ENCODE results near the gene YIF1A. TPM values are rescaled to one million over a fixed set of nuclear protein-coding genes. Genes with fewer than 3 reads are reported as not detected.

YIF1A gene
- total and polyA plus RNA-seq, 7 experiments from 2014 or later, result 25.0 to 66.2 (median 34.1) TPM

GRCh38 chr11:66247295-66247694 is 41.6 kb downstream of the YIF1A start:
- DNase-seq, result no peak
- Mint-ChIP-seq H3K36me3 (peaks cover 0 to 17% (median 5%) of the 10 kb centered on the region in 5 donors), H3K27ac (peak overlapping the region in 7 of 9 donors; percentile 1 to 84 (median 64)), H3K27me3 (no peaks in the 10 kb centered on the region), H3K4me3 (peak overlapping the region in 1 of 10 donors; percentile 29), H3K9me3 (peaks cover 0 to 3% (median 0%) of the 10 kb centered on the region in 11 donors), H3K4me1 (peaks cover 0 to 11% (median 9%) of the 10 kb centered on the region in 7 donors)
- POLR2A ChIA-PET, result interaction anchor here (0.6 kb wide), 1 partner anchor 87 kb away, joined by 6 read pairs; no protein-coding TSS in a partner anchor
- intact Hi-C loops (cut with micrococcal nuclease), result no loop called here
- H3K4me1 ChIP-seq (ENCODE audit: control insufficient read depth in 2 of 2, insufficient read depth in 2 of 2, low read length in 2 of 2), result no peaks in the 10 kb centered on the region
- no peak overlapping the region for H3K27ac ChIP-seq (ENCODE audit: low read depth, low read length)
- no peaks in the 10 kb centered on the region for H3K9me3 ChIP-seq (ENCODE audit: control insufficient read depth in 2 of 3, low read length in 3 of 3)
- ATAC-seq, result no peak
- H3K27me3 ChIP-seq (ENCODE audit: control insufficient read depth in 2 of 2, insufficient read depth in 2 of 2, low read length in 2 of 2), result no peaks in the 10 kb centered on the region
- peaks cover 0 to 58% (median 7%) of the 10 kb centered on the region in 3 experiments for H3K36me3 ChIP-seq (ENCODE audit: control insufficient read depth in 2 of 3, insufficient read depth in 3 of 3, low read length in 3 of 3)
- no peak overlapping the region for H3K4me3 ChIP-seq (ENCODE audit: low read length)
- CTCF ChIA-PET, result interaction anchor here (0.5 to 0.7 kb wide), 2 partner anchors 8 to 158 kb away, joined by 3 to 5 read pairs; no protein-coding TSS in a partner anchor

GRCh38 chr11:66243782-66244535 is 45.0 kb downstream of the YIF1A start:
- Mint-ChIP-seq H3K36me3 (peaks cover 0 to 28% (median 8%) of the 10 kb centered on the region in 5 donors), H3K4me1 (peaks cover 0 to 18% (median 4%) of the 10 kb centered on the region in 7 donors), H3K4me3 (peak overlapping the region in 2 of 10 donors; percentile 25 to 39), H3K27me3 (no peaks in the 10 kb centered on the region), H3K27ac (peak overlapping the region in 7 of 9 donors; percentile 22 to 78 (median 55)), H3K9me3 (peaks cover 0 to 1% (median 0%) of the 10 kb centered on the region in 11 donors)
- CTCF ChIA-PET, result no interaction called here
- Histone ChIP-seq H3K27me3 (ENCODE audit: control insufficient read depth in 2 of 2, insufficient read depth in 2 of 2, low read length in 2 of 2) (no peaks in the 10 kb centered on the region), H3K4me1 (ENCODE audit: control insufficient read depth in 2 of 2, insufficient read depth in 2 of 2, low read length in 2 of 2) (no peaks in the 10 kb centered on the region), H3K36me3 (ENCODE audit: control insufficient read depth in 2 of 3, insufficient read depth in 3 of 3, low read length in 3 of 3) (peaks cover 11 to 83% (median 23%) of the 10 kb centered on the region in 3 experiments), H3K9me3 (ENCODE audit: control insufficient read depth in 2 of 3, low read length in 3 of 3) (no peaks in the 10 kb centered on the region), H3K4me3 (ENCODE audit: low read length) (no peak overlapping the region), H3K27ac (ENCODE audit: low read depth, low read length) (peak overlapping the region; percentile 36)
- POLR2A ChIA-PET, result interaction anchor here (0.8 kb wide), 1 partner anchor 9 kb away, joined by 4 read pairs; no protein-coding TSS in a partner anchor
- ATAC-seq, result no peak
- intact Hi-C loops (cut with micrococcal nuclease), result no loop called here
- DNase-seq, result no peak

- Mint-ChIP-seq H3K4me3 (peak overlapping the region in 1 of 10 donors; percentile 31), H3K4me1 (peaks cover 0 to 18% (median 5%) of the 10 kb centered on the region in 7 donors), H3K9me3 (peaks cover 0 to 1% (median 0%) of the 10 kb centered on the region in 11 donors), H3K27me3 (no peaks in the 10 kb centered on the region), H3K27ac (peak overlapping the region in 6 of 9 donors; percentile 48 to 78 (median 64)), H3K36me3 (peaks cover 0 to 31% (median 8%) of the 10 kb centered on the region in 5 donors)
- Histone ChIP-seq H3K27me3 (ENCODE audit: control insufficient read depth in 2 of 2, insufficient read depth in 2 of 2, low read length in 2 of 2) (no peaks in the 10 kb centered on the region), H3K9me3 (ENCODE audit: control insufficient read depth in 2 of 3, low read length in 3 of 3) (no peaks in the 10 kb centered on the region), H3K4me1 (ENCODE audit: control insufficient read depth in 2 of 2, insufficient read depth in 2 of 2, low read length in 2 of 2) (no peaks in the 10 kb centered on the region), H3K27ac (ENCODE audit: low read depth, low read length) (peak overlapping the region; percentile 41), H3K4me3 (ENCODE audit: low read length) (no peak overlapping the region), H3K36me3 (ENCODE audit: control insufficient read depth in 2 of 3, insufficient read depth in 3 of 3, low read length in 3 of 3) (peaks cover 11 to 93% (median 36%) of the 10 kb centered on the region in 3 experiments)
- intact Hi-C loops (cut with micrococcal nuclease), result no loop called here
- DNase-seq (no peak), ATAC-seq (no peak)
- POLR2A ChIA-PET, result interaction anchor here (1.3 kb wide), 1 partner anchor 17 kb away, joined by 3 read pairs; no protein-coding TSS in a partner anchor
- CTCF ChIA-PET, result interaction anchor here (0.6 kb wide), 1 partner anchor 1125 kb away, joined by 3 read pairs; the partner anchor contains the start of gene ZNHIT2
Measured at GRCh38 chr11:66242095-66242765, 46.7 kb downstream of the YIF1A start.

- intact Hi-C loops (cut with micrococcal nuclease), result no loop called here
- H3K27ac ChIP-seq (ENCODE audit: low read depth, low read length), result peak overlapping the region; percentile 35
- no peaks in the 10 kb centered on the region for H3K4me1 ChIP-seq (ENCODE audit: control insufficient read depth in 2 of 2, insufficient read depth in 2 of 2, low read length in 2 of 2)
- H3K36me3 Mint-ChIP-seq, result peaks cover 2 to 34% (median 10%) of the 10 kb centered on the region in 5 donors
- H3K27me3 ChIP-seq (ENCODE audit: control insufficient read depth in 2 of 2, insufficient read depth in 2 of 2, low read length in 2 of 2), result no peaks in the 10 kb centered on the region
- H3K4me3 Mint-ChIP-seq, result peak overlapping the region in 1 of 10 donors; percentile 40
- H3K36me3 ChIP-seq (ENCODE audit: control insufficient read depth in 2 of 3, insufficient read depth in 3 of 3, low read length in 3 of 3), result peaks cover 11 to 89% (median 36%) of the 10 kb centered on the region in 3 experiments
- no peaks in the 10 kb centered on the region for H3K9me3 Mint-ChIP-seq
- ChIA-PET CTCF (interaction anchor here (1.2 kb wide), 1 partner anchor 18 kb away, joined by 3 read pairs; no protein-coding TSS in a partner anchor), POLR2A (interaction anchor here (0.9 to 1.3 kb wide), 2 partner anchors 15 to 20 kb away, joined by 3 to 4 read pairs; no protein-coding TSS in a partner anchor)
- no peak overlapping the region for H3K4me3 ChIP-seq (ENCODE audit: low read length)
- no peaks in the 10 kb centered on the region for H3K27me3 Mint-ChIP-seq
- peak overlapping the region in 6 of 9 donors; percentile 55 to 83 (median 68) for H3K27ac Mint-ChIP-seq
- DNase-seq (no peak), ATAC-seq (no peak)
- H3K4me1 Mint-ChIP-seq, result peaks cover 0 to 14% (median 5%) of the 10 kb centered on the region in 7 donors
- no peaks in the 10 kb centered on the region for H3K9me3 ChIP-seq (ENCODE audit: control insufficient read depth in 2 of 3, low read length in 3 of 3)
Measured at GRCh38 chr11:66240781-66241136, 48.2 kb downstream of the YIF1A start.

- H3K36me3 ChIP-seq (ENCODE audit: control insufficient read depth in 2 of 3, insufficient read depth in 3 of 3, low read length in 3 of 3), result peaks cover 11 to 94% (median 41%) of the 10 kb centered on the region in 3 experiments
- ChIA-PET POLR2A (no interaction called here), CTCF (interaction anchor here (1.2 kb wide), 1 partner anchor 19 kb away, joined by 3 read pairs; no protein-coding TSS in a partner anchor)
- no peaks in the 10 kb centered on the region for H3K27me3 ChIP-seq (ENCODE audit: control insufficient read depth in 2 of 2, insufficient read depth in 2 of 2, low read length in 2 of 2)
- peak overlapping the region in 1 of 10 donors; percentile 40 for H3K4me3 Mint-ChIP-seq
- intact Hi-C loops (cut with micrococcal nuclease), result no loop called here
- H3K4me1 Mint-ChIP-seq, result peaks cover 0 to 14% (median 5%) of the 10 kb centered on the region in 7 donors
- DNase-seq, result no peak
- peaks cover 7 to 39% (median 14%) of the 10 kb centered on the region in 5 donors for H3K36me3 Mint-ChIP-seq
- no peak overlapping the region for H3K4me3 ChIP-seq (ENCODE audit: low read length)
- H3K4me1 ChIP-seq (ENCODE audit: control insufficient read depth in 2 of 2, insufficient read depth in 2 of 2, low read length in 2 of 2), result no peaks in the 10 kb centered on the region
- peak overlapping the region in 7 of 9 donors; percentile 14 to 83 (median 62) for H3K27ac Mint-ChIP-seq
- H3K27me3 Mint-ChIP-seq, result no peaks in the 10 kb centered on the region
- no peaks in the 10 kb centered on the region for H3K9me3 ChIP-seq (ENCODE audit: control insufficient read depth in 2 of 3, low read length in 3 of 3)
- no peak for ATAC-seq
- H3K9me3 Mint-ChIP-seq, result no peaks in the 10 kb centered on the region
- no peak overlapping the region for H3K27ac ChIP-seq (ENCODE audit: low read depth, low read length)
Measured at GRCh38 chr11:66239998-66240780, 48.8 kb downstream of the YIF1A start.

GRCh38 chr11:66239511-66239910 is 49.4 kb downstream of the YIF1A start:
- Histone ChIP-seq H3K4me3 (ENCODE audit: low read length) (no peak overlapping the region), H3K4me1 (ENCODE audit: control insufficient read depth in 2 of 2, insufficient read depth in 2 of 2, low read length in 2 of 2) (no peaks in the 10 kb centered on the region), H3K9me3 (ENCODE audit: control insufficient read depth in 2 of 3, low read length in 3 of 3) (no peaks in the 10 kb centered on the region), H3K27ac (ENCODE audit: low read depth, low read length) (no peak overlapping the region), H3K27me3 (ENCODE audit: control insufficient read depth in 2 of 2, insufficient read depth in 2 of 2, low read length in 2 of 2) (no peaks in the 10 kb centered on the region), H3K36me3 (ENCODE audit: control insufficient read depth in 2 of 3, insufficient read depth in 3 of 3, low read length in 3 of 3) (peaks cover 11 to 94% (median 44%) of the 10 kb centered on the region in 3 experiments)
- H3K9me3 Mint-ChIP-seq, result no peaks in the 10 kb centered on the region
- CTCF ChIA-PET, result interaction anchor here (2.2 kb wide), 1 partner anchor 20 kb away, joined by 9 read pairs; no protein-coding TSS in a partner anchor
- no peak for DNase-seq
- H3K27ac Mint-ChIP-seq, result peak overlapping the region in 4 of 9 donors; percentile 14 to 38 (median 24)
- POLR2A ChIA-PET, result no interaction called here
- no peak for ATAC-seq
- H3K36me3 Mint-ChIP-seq, result peaks cover 12 to 41% (median 15%) of the 10 kb centered on the region in 5 donors
- H3K4me3 Mint-ChIP-seq, result no peak overlapping the region
- peaks cover 0 to 14% (median 5%) of the 10 kb centered on the region in 7 donors for H3K4me1 Mint-ChIP-seq
- intact Hi-C loops (cut with micrococcal nuclease), result no loop called here
- no peaks in the 10 kb centered on the region for H3K27me3 Mint-ChIP-seq

Data from naive thymus-derived CD4-positive, alpha-beta T cell (primary cell).